Neural cell (in vitro differentiated cells): ENCODE data around the gene LRRC74B. TPM values are rescaled to one million over a fixed set of nuclear protein-coding genes. Genes with fewer than 3 reads are reported as not detected.

Experiments used
- H2AFZ ChIP-seq: fragments of 200-600, 300-800 bp; sonication (generic), shearing (Covaris generic); 2 replicates; pipeline ENCODE4 v1.6.0; 2014; ENCODE audit warnings: low read depth, mild to moderate bottlenecking, antibody characterized with exemption, low read length, moderate library complexity
- H3F3A ChIP-seq: fragments of 200-600 bp; shearing (Covaris generic); 2 replicates; pipeline ENCODE4 v1.6.1; 2016; ENCODE audit warnings: mild to moderate bottlenecking, moderate library complexity, mixed read lengths, antibody characterized with exemption, low read length; ENCODE audit not compliant: insufficient read depth, poor library complexity, severe bottlenecking
- H3K27ac ChIP-seq: fragments of 200-600, 300-800 bp; sonication (generic), shearing (Covaris generic); 2 replicates; pipeline ENCODE4 v1.5.1; 2014; ENCODE audit warnings: mild to moderate bottlenecking, low read length, moderate library complexity
- H3K27me3 ChIP-seq: fragments of 300-800, 200-600 bp; sonication (generic), shearing (Covaris generic); 2 replicates; pipeline ENCODE4 v1.6.0; 2014; ENCODE audit warnings: mild to moderate bottlenecking, low read depth, low read length, moderate library complexity; ENCODE audit not compliant: insufficient read depth
- H3K36me3 ChIP-seq: fragments of 300-800, 200-600 bp; sonication (generic), shearing (Covaris generic); 2 replicates; pipeline ENCODE4 v1.5.1; 2014; ENCODE audit warnings: mild to moderate bottlenecking, antibody characterized with exemption, low read length, moderate library complexity; ENCODE audit not compliant: insufficient read depth
- H3K4me2 ChIP-seq: fragments of 300-800, 200-600 bp; sonication (generic), shearing (Covaris generic); 2 replicates; pipeline ENCODE4 v1.6.0; 2014; ENCODE audit warnings: mild to moderate bottlenecking, low read length
- H3K4me3 ChIP-seq: fragments of 300-800, 200-600 bp; sonication (generic), shearing (Covaris generic); 2 replicates; pipeline ENCODE4 v1.5.1; 2014; ENCODE audit warnings: mild to moderate bottlenecking, low read length, moderate library complexity
- H3K79me2 ChIP-seq: fragments of 200-600 bp; shearing (Covaris generic); replicated peaks from 2 replicates; pipeline ENCODE4 v1.6.0; 2014; ENCODE audit warnings: mild to moderate bottlenecking, low read length, moderate library complexity; ENCODE audit not compliant: insufficient read depth
- H3K9ac ChIP-seq: fragments of 300-800, 200-600 bp; sonication (generic), shearing (Covaris generic); 2 replicates; pipeline ENCODE4 v1.6.1; 2016; ENCODE audit warnings: mild to moderate bottlenecking, low read length, mixed read lengths
- H3K9me2 ChIP-seq: fragments of 200-600 bp; shearing (Covaris generic); 2 replicates; pipeline ENCODE4 v1.6.1; 2016; ENCODE audit warnings: mild to moderate bottlenecking, low read length, mixed read lengths; ENCODE audit not compliant: insufficient read depth
- H3K9me3 ChIP-seq: fragments of 200-600, 300-800 bp; sonication (generic), shearing (Covaris generic); 2 replicates; pipeline ENCODE4 v1.6.1; 2016; ENCODE audit warnings: mild to moderate bottlenecking, mixed run types, low read length, moderate library complexity, mixed read lengths
- H4K20me1 ChIP-seq: fragments of 200-600 bp; shearing (Covaris generic); 2 replicates; pipeline ENCODE4 v1.6.1; 2016; ENCODE audit warnings: mild to moderate bottlenecking, mixed run types; ENCODE audit not compliant: insufficient read depth
- CTCF ChIP-seq: fragments of 450-650 bp; IDR thresholded peaks from 2 replicates; pipeline ENCODE4 v1.5.1; 2014; ENCODE audit warnings: antibody characterized with exemption, mild to moderate bottlenecking, moderate library complexity; ENCODE audit not compliant: poor library complexity, severe bottlenecking
- EP300 ChIP-seq: fragments of 450-650 bp; conservative IDR thresholded peaks from 2 replicates; pipeline ENCODE4 v1.6.1; 2014; ENCODE audit warnings: antibody characterized with exemption, mild to moderate bottlenecking, moderate library complexity; ENCODE audit not compliant: poor library complexity, severe bottlenecking
- EZH2 ChIP-seq: fragments of 200-600, 300-800 bp; shearing (Covaris generic), sonication (generic); IDR thresholded peaks from 2 replicates; pipeline ENCODE4 v1.6.1; 2014; ENCODE audit warnings: antibody characterized with exemption, low read length, borderline replicate concordance, mild to moderate bottlenecking; ENCODE audit not compliant: insufficient read depth, poor library complexity, severe bottlenecking
- MXI1 ChIP-seq: fragments of 450-650 bp; conservative IDR thresholded peaks from 2 replicates; pipeline ENCODE4 v1.6.1; 2014; ENCODE audit warnings: antibody characterized with exemption, mild to moderate bottlenecking; ENCODE audit not compliant: poor library complexity, severe bottlenecking
- POLR2AphosphoS5 ChIP-seq: IDR thresholded peaks from 2 replicates; pipeline ENCODE4 v1.6.1; 2012
- RAD21 ChIP-seq: fragments of 450-650 bp; conservative IDR thresholded peaks from 2 replicates; pipeline ENCODE4 v1.6.1; 2014; ENCODE audit warnings: antibody characterized with exemption, mild to moderate bottlenecking, moderate library complexity
- REST ChIP-seq: IDR thresholded peaks from 2 replicates; pipeline ENCODE4 v1.6.1; 2012; ENCODE audit warnings: borderline replicate concordance
- SMC3 ChIP-seq: fragments of 450-650 bp; conservative IDR thresholded peaks from 2 replicates; pipeline ENCODE4 v1.6.1; 2014; ENCODE audit warnings: antibody characterized with exemption, mild to moderate bottlenecking, moderate library complexity; ENCODE audit not compliant: poor library complexity
- TAF1 ChIP-seq: IDR thresholded peaks from 2 replicates; pipeline ENCODE4 v1.6.1; 2012; ENCODE audit warnings: low read depth
- polyA plus RNA-seq: library from polyadenylated mRNA; depleted of rRNA; stranded (reverse); fragments of >200 nt; gene quantifications from 2 replicates; pipeline ENCODE4 v1.2.3, GENCODE V29; 2014

LRRC74B gene
- polyA plus RNA-seq, 1 donor from 2014 or later: not detected

- H3F3A ChIP-seq: no peaks in the 10 kb centered on the region
- TF ChIP-seq EP300 (no peak), EZH2 (no peak), POLR2AphosphoS5 (no peak), SMC3 (no peak), CTCF (no peak), MXI1 (no peak), TAF1 (no peak), REST (no peak), RAD21 (no peak)
- H3K9me2 ChIP-seq: no peaks in the 10 kb centered on the region
- no peaks in the 10 kb centered on the region for H3K27me3 ChIP-seq
- H4K20me1 ChIP-seq: no peaks in the 10 kb centered on the region
- no peaks in the 10 kb centered on the region for H3K36me3 ChIP-seq
- H3K4me3 ChIP-seq: peak overlapping the region; percentile 69
- no peaks in the 10 kb centered on the region for H3K79me2 ChIP-seq
- H2AFZ ChIP-seq: no peak overlapping the region
- H3K4me2 ChIP-seq: peak overlapping the region; percentile 41
- H3K27ac ChIP-seq: peak overlapping the region; percentile 86
- H3K9me3 ChIP-seq: no peaks in the 10 kb centered on the region
- peak overlapping the region; percentile 44 for H3K9ac ChIP-seq
Observed at GRCh38 chr22:21044931-21045584, 688 bp upstream of the LRRC74B start.

- H2AFZ ChIP-seq: no peak overlapping the region
- no peaks in the 10 kb centered on the region for H3K27me3 ChIP-seq
- no peak overlapping the region for H3K4me3 ChIP-seq
- no peak overlapping the region for H3K9ac ChIP-seq
- H3K9me2 ChIP-seq: no peaks in the 10 kb centered on the region
- H4K20me1 ChIP-seq: no peaks in the 10 kb centered on the region
- H3K4me2 ChIP-seq: no peak overlapping the region
- H3K79me2 ChIP-seq: no peaks in the 10 kb centered on the region
- no peaks in the 10 kb centered on the region for H3K36me3 ChIP-seq
- TF ChIP-seq CTCF (no peak), REST (no peak), TAF1 (no peak), SMC3 (no peak), EP300 (no peak), EZH2 (no peak), POLR2AphosphoS5 (no peak), RAD21 (no peak), MXI1 (no peak)
- H3K27ac ChIP-seq: no peak overlapping the region
- no peaks in the 10 kb centered on the region for H3F3A ChIP-seq
- no peaks in the 10 kb centered on the region for H3K9me3 ChIP-seq
Observed at GRCh38 chr22:21047035-21047661, 1.4 kb downstream of the LRRC74B start.
